ENCODE data around the gene PALM.
"Not testable (repeated sequence)": the region's sequence is repeated elsewhere in the genome, so short reads cannot be mapped to it uniquely, and the experiment has no call there.

The PALM gene

DNA sequence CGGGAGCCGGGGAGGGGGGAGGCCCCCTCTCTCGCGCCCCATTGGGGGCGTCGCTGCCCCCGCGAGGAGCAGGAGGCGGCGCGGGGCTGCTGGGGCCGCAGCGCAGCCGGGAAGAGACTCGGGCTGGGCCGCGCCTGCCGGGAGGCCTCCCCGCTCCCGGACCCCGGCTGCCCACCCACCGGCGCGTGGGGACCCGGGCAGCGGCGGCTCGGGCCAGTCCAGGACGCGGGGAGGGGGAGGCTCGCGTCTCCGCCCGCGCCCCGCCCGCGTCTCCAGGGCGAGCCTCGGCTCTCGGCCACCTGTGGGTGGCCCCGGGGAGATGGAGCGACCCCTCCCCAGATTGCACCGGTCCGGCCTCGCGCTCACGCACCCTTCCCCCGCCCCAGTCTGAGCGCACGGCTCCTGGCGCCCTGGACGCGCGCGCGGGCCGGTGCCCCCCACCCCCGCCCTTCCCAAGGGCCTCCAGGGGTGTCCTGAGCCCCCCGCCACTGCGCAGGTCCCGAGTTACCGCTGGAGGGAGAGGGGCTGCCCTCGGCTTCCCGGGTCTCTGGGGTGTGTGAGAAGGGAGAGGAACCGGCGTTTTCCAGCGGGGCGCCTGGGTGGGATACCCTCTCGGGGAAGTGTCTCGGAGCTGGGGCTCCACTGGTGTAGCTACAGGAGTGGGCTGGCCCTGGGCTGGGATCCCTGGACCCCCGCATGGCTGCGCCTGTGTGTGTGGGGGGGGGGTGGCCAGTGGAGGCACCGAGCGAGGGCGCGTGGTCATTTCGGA lies 645 bp downstream of the PALM start:
- DNase-seq = no peak

DNA sequence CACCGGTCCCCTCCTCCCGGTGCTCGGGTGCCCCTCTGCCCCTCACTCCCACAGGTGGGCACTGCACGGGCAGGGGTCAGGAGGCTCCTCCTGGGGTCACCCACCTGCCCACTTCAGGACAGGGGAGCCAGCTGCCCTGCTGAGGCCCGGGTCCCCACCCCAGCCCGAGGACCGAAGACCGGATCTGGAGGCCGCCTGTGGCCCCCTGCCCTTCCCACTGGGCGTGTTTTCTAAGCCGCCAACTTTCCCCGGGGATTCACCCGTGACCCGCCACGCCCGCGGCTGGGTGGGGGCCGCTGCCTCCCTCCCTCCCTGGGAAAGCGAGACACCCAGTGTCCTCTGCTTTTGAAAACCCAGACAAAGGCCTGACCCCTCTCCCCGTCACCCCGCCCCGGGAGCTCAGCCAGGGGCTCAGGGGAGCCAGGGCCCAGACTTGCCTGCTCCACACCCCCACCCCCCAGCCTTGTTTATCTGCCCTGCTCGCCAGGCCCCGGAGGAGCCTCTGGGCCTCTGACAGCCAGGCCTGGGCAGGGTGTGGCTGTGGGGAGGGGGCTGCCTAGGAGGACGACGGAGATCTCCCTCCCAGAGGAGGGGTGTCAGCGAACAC lies 1.3 kb downstream of the PALM start:
- DNase-seq = no peak

DNA sequence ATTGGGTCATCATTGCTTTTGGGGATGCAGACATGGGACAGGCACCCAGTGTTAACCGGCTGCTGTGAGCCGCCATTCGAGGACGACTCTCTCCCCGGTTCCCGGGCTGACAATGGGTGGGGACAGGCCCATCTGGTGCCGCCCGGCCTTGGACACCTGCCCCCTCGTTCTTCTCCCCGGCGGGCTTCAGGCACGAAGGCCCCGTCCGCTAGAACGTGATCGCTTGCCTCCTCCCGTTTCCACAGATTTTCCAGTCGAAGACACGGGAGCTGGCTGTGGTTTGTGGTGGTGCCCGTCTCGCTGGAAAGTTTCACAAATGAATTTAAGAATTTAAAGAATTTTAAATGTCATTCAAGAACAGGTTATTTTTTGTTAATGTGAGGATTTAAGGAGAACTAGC lies 2.0 kb downstream of the PALM start:
- DNase-seq = no peak

DNA sequence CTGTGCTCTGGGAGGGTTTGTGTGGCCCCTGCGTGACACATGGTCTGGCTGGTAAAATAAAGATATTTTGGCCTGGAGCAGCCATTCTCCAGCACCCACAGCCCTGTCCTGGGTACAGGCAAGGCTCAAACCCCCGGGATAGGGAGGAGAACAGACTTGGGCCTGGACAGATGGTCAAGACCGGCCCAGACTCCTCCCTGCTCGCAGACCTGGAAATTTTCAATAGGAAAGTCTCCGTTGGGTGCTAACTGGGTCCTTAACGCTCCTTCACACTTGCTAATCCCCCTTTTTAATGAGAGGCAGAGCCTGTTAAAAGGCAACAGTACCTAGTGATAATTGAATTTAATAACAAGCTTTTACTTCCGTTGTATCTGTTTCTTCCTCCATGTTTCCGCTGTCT lies 2.5 kb downstream of the PALM start:
- no peak for DNase-seq

DNA sequence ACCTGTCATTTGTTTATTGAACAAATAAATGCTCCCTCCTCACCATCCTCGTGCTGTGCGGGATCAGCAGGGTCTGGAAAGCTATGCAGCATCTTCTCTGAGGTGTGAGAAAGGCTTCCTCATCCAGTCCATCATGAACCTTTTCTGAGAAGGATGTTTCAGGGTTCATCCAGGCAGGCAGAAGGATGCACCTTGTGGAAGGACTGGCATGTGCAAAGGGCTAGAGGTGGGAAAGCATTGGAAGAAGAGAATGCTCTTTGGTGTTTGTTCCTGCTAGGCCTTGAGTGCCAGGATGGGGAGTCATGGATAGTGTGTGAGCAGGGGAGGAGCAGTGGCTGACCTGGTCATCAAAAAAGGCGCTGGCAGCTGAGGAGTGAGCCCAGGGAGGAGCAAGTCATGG lies 6.6 kb downstream of the PALM start:
- DNase-seq = no peak

DNA sequence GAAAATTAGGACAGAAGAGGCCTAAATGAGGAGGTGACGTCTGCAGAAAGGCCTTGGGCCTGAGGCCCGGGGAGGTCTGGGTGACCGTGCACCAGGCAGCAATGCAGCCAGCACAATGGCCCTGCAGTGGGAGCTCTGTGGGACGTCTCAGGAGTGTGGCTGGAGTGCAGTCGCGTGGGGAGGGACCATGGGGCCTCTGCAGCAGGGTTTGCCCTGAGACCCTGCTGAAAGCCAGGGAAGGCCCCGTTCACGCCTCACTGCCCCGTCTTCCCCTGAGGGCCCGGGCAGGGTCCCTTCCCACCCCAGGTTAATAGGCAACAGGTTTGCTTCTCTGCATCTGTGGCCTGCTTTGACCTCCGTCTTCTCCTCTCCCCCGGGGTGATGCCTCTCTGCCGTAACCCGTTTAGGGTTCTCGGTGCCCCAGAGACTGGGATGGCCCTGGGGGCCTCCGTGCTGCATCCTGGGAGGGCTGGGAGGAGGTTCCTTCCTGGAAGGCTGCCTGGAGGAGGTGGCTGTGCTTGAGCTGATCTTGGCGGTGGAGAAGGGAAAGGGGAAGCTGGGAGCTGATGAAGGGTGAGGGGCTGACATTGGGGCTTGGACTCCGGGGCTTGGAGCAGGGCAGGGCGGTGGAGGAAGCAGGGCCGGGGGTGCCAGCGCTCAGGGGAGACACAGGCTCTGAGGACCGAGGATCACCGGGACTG lies 9.7 kb downstream of the PALM start:
- no peak for DNase-seq

DNA sequence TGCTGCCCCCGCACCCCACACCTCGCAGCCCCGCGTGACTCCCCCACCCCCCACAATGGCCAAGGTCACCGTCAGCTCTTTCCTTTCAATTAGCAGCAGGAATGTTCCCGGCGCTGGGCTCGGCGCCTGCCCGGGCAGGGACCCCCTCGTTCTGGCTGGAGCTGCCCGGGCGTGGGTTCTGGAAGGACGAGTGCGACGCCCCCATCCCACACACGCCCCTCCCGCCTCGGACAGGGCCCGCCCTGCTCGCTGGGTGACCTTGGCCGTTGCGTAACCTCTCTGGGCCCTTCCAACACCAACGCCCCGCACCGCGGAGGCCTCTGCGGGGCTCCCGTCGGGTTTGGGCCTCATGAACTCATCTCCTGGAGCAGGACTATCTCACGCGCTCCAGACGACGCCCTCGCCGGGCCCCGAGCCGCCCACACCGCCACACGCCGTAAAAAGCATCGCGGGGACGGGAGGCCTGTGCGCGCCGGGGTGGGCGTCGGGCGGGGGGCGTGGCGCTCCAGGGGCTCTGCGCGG lies 10.3 kb downstream of the PALM start:
- no peak for DNase-seq

DNA sequence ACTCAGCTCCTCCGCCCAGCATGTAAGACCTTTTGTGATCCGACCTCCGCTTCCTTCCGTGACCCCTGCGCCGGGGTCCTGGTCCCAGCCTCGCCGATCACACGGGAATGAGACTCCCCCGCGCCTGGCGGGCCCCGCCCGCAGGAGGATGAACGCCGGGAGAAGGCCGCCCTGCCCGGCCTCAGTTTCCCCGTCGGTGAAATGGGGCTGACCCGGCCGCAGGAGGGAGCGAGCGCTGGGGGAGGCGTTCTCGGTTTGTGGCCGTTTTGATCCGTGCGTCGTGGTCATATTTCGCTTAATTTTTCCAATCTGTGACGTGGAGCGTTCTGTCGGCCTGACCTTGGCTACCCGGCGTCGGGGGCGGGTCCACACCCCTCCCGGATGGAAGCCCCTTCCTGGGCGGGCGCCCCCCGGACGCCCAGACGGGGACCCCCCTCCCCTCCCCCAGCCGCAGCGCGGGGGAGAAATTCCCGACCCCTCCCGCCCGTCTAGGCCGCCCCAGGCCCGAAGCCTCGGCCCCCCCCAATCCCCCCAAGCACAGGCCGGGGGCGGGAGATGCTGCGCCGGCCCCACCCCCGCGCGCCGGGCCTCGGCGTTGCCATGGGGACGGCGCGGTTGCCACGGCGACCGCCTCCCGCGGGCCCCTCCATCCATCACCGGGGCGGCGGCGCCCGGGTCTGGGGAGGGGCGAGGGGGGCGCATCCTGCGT lies 11.1 kb downstream of the PALM start:
- no peak for DNase-seq

DNA sequence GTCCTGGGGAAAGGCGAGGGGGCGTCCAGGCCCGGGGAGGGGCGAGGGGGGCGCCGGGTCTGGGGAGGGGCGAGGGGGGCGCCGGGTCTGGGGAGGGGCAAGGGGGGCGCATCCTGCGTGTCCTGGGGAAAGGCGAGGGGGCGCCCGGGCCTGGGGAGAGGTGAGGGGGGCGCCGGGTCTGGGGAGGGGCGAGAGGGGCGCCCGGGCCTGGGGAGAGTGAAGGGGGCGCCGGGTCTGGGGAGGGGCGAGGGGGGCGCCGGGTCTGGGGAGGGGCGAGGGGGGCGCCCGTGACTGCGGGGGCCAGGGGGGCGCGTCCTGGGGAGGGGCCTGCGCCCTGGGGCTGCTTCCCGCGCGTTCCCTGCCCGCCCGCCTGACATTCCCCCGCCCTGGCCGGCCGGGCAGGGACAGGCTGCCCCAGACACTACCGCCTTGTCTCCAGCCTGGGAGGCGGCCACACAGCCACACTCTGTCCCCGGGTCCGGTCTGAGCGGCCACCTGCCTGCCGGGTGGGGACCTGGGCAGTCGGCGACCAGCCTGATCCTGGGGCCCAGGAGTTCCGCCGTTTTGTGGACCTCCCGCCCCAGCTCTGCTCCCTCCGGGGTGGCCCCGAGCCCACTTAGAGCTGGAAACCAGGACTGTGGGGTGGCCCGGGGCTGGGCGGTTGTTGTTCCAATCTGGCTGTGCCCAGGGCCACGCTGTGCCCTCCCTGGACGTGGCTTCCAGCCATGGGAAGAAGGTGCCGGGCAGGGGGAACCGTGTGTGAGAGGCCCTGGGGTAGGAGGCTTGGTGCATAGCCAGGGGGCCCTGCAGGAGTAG lies 11.8 kb downstream of the PALM start:
- DNase-seq = no peak

DNA sequence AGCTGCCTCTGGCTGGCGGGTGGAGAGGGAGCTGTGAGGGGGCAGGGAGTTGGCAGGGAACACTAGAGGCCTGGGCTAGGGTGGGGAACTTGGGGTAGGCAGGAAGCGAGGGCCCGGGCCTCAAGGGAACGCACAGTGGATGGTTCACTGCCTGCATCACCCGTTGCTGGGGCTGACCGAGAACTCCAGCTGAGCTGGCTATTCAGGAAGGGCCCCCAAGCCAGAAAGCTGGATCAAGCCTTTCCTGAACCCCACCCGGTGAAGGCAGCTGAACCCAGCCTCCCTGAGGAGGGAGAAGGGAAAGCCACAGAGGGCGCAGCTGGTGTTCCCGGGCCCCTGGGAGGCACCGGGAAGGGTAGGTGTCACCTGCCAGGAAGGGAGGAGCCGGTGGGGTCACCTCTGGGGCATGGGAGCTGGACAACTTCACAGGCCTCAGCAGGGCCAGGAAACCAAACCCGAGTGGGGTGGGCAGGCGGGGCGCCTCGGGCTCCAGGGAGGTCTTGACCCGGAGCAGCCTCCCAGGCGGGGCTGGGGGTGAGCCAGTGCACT lies 13.9 kb downstream of the PALM start:
- no peak for DNase-seq

DNA sequence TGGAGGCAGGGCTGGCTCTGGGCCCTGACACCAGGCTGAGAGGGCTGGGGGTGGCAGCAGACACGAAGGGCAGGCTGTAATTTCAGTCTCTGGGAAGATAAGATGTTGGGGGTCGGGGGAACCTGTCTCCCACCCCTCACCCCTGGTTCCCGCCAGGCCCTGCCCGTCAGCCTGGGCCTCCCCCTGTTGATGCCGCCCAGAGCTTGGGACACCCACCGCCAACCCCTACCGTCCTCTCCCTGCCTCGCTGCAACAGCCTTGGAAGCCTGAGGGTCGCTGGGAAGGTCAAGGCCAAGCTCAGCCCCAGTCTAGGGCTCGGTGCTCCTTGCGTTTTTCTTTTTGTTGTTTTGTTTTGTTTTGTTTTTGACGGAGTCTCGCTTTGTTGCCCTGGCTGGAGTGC lies 14.5 kb downstream of the PALM start:
- DNase-seq = no peak

DNA sequence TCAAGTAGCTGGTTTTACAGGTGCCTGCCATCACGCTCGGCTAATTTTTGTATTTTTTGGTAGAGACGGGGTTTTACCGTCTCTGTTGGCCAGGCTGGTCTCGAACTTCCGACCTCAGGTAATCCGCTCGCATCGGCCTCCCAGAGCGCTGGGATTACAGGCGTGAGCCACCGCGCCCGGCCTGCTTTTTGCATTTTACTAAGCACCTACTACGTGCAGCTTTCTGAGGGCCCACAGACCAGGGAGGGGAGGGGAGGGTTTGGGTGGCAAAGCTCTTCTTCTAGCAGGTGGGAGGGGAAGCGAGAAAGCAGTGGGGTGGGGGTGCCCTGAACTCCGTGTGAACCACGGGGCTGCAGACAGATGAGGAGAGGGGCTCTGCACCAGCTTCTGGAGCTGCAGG lies 15.0 kb downstream of the PALM start:
- DNase-seq = no peak

DNA sequence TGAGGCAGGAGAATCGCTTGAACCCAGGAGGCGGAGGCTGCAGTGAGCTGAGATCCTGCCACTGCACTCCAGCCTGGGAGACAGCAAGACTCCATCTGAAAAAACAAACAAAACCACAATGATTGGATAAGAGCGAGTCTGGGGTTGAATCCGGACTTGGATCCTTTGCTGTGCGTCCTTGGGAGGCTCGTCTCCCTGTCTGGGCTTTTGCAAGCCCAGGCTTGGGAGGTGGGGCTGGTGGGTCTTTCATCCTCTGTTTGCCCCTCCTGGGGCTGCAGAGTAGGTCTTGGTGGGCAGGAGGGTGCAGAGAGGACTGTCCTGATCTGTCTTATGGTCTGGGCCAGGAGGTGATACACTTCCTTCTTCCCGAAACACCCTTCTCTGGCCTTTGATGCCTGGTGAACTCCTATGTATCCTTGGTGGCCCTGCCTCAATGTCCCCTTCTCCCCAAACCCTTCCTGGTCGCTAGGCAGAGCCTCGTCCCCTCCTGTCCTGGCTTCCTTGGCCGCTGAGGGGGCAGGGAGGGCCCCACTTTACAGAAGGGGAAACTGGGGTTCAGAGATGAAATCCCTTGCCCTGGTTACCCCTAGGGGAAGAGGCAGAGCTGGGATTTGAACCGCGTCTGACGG lies 16.8 kb downstream of the PALM start:
- DNase-seq = no peak

DNA sequence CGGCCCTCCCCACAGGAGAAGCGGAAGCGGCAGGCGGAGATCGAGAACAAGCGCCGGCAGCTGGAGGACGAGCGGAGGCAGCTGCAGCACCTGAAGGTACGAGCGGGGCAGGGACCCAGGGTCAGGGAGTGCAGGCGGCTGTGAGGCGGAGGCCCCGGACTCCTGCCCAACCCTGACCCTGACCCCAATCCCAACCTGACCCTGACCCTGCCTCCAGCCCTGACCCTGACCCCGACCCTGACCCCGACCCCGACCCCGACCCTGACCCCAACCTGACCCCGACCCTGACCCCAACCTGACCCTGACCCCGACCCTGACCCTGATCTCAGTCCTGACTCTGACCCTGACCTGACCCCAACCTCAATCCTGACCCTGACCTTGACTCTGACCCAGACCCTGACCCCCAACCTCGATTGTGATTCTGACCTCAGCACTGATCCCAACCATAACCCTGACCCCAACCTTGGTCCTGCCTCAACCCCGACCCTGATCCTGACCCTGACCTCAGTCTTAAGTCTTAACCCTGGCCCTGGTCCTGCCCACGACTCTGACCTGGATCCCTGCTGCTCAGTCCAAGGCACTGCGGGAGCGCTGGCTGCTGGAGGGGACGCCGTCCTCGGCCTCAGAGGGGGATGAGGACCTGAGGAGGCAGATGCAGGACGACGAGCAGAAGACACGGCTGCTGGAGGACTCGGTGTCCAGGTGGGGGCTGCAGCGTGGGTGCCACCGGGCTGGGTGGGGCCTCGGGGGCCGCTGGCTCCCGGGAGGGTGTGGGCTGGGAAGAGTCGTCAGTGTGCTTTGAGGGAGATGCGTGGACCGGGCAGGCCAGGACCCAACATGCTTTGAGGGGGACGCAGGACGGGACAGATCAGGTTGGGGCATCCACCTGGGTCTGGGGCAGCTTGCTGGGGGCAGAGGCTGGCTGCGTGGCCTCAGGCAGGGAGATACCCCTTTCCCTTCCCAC lies 18.5 kb downstream of the PALM start:
- no peak for DNase-seq

DNA sequence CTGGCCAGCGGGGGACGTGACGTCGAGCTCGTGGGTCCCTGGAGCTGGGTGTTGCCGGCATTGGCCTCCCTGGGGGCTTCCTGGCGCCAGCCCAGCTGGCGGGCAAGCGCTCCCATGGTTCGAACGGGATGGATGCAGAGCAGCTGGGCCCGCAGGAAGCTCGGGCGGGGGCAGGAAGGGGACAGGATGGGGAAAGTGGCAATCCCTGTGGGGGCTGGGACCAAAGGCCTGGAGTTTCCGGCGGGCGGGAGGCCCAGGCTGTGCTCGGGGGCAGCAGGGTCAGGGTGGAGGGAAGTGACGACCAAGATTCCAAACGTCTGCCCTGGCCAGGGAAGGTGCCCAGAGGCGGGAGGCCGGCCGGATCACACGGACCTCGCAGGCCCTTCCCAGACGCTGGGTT lies 19.3 kb downstream of the PALM start:
- no peak for DNase-seq

DNA sequence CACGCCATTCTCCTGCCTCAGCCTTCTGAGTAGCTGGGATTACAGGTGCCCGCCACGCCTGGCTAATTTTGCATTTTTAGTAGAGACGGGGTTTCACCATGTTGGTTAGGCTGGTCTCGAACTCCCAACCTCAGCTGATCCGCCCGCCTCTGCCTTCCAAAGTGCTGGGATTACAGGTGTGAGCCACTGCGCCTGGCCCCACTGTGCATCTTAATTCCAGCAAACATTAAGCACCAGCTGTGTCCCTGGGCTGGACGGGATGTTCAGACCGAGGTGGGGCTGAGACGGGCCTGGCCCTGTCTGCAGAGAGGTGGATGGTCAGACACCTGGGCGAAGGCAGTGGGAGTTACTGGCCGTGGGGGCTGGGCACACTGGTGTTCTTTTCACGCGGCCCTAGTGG lies 20.8 kb downstream of the PALM start:
- not testable (repeated sequence) for DNase-seq

DNA sequence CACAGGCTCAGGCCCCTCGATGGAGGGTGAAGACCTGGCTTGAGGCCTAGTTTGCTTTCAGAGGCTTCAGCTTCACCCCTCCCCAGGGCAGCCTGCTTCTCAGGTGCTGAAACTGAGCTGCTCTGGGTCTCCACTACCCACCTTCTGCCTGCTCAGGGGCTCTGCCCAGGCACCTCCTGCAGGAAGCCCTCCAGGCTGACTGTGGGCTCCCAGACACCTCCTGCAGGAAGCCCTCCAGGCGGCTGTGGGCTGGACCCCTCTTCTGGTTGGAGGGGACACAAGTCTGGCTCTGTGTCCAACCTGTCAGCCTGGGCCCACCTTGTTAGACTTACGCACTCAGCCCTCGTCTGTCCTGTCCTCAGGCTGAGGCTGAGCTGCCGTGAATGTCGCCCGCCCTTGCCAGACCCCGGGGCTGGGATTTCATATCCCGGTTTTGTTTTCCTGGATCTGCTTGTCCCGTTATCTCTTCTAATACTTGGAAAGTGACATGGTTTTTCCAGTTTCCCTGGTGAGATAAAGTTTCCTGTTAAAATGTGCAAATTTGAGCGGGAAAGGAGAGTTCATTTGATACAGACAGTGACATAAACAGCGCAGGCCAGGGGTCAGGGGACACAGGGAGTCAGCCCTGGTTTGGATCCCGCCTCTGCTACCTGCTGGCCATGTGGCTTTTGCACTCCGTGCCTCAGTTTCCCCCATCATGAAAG lies 21.4 kb downstream of the PALM start:
- no peak for DNase-seq

DNA sequence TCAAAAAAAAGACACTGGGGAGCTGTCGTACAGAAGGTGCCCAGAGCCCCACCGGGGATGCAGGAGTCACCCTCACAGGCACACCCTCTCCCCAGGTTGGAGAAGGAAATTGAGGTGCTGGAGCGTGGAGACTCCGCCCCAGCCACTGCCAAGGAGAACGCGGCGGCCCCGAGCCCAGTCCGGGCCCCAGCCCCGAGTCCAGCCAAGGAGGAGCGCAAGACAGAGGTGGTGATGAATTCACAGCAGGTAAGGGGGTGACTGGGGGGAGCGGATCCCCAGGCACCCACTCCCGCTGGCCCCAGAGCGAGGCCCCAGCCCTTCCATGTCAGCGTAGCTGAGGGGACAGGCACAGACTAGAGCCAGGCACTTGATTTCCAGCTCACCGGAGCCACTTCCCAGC lies 22.3 kb downstream of the PALM start:
- no peak for DNase-seq

DNA sequence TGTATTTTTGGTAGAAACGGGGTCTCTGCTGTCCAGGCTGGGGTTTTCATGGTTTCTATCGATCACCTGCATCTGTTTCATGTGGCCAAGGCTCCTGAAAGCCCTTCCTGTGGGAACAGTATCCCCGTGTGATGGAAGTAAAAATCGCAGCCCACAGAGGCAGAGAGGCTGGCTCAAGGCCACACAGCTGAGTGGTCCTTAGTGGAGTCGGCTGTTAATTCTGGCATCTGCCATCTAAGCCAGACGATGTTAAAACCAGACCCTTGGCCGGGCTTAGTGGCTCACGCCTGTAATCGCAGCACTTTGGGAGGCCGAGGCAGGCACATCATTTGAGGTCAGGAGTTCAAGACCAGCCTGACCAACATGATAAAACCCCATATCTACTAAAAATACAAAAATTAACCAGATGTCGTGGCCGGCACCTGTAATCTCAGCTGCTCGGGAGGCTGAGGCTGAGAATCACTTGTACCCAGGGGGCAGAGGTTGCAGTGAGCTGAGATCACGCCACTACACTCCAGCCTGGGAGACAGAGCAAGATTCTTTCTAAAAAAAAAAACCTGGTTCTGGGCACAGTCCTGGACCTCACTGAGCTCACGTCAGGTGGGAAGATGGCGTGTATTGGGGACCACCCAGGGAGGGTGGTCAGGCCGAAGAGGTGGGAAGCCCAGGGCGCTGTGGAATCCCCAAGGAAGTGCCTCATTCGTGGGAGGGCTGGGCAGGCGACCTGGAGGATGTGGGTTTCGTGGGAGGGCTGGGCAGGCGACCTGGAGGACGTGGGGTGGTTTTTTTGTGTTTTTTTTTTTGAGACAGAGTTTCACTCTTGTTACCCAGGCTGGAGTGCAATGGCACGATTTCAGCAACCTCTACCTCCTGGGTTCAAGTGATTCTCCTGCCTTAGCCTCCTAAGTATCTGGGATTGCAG lies 23.7 kb downstream of the PALM start:
- DNase-seq = no peak

All from cerebellar nuclear complex (tissue), 1 donor.